ENCODE data around the gene HEBP1. TPM values are rescaled to one million over a fixed set of nuclear protein-coding genes. Genes with fewer than 3 reads are reported as not detected.

The HEBP1 gene
- total RNA-seq, 2 donors from 2014 or later, result 14.4 to 16.3 TPM

- ATAC-seq (replicated peaks), result no peak
- Mint-ChIP-seq H3K4me3 (no peak overlapping the region), H3K4me1 (no peaks in the 10 kb centered on the region), H3K27ac (no peak overlapping the region), H3K27me3 (peaks cover 3% of the 10 kb centered on the region), H3K36me3 (ENCODE audit: low read depth) (no peaks in the 10 kb centered on the region), H3K9me3 (no peaks in the 10 kb centered on the region)
These were observed 63.0 kb downstream of the HEBP1 start for GRCh38 chr12:12936983-12937491.

GRCh38 chr12:12934556-12934955 is 65.5 kb downstream of the HEBP1 start:
- peaks cover 6% of the 10 kb centered on the region for H3K27me3 Mint-ChIP-seq
- H3K36me3 Mint-ChIP-seq (ENCODE audit: low read depth), result no peaks in the 10 kb centered on the region
- H3K4me3 Mint-ChIP-seq, result no peak overlapping the region
- no peaks in the 10 kb centered on the region for H3K4me1 Mint-ChIP-seq
- no peak for ATAC-seq (replicated peaks)
- H3K27ac Mint-ChIP-seq, result no peak overlapping the region
- no peaks in the 10 kb centered on the region for H3K9me3 Mint-ChIP-seq

DNA sequence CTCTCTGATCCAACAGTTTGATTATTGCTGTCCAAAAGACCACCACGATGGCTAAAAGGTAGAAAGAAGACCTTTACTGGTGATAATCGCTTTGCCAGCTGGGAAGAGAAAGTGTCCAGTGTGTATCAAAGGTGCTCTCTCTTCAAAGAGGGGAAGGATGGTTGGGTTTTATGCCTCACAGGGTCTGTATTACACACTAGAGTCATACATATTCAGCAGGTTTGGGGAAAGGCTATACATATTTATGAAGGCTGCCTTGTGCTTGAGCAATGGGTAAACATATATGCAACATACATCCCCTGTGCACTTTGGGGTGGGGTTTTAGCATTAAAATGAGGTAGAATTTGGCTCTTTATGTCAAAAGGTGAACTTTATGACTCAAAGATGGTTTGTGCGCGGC is 66.3 kb downstream of the HEBP1 start:
- ATAC-seq (replicated peaks), result no peak

GRCh38 chr12:12930633-12931219 is 69.3 kb downstream of the HEBP1 start:
- no peak overlapping the region for H3K27ac Mint-ChIP-seq
- H3K9me3 Mint-ChIP-seq, result no peaks in the 10 kb centered on the region
- H3K27me3 Mint-ChIP-seq, result peaks cover 3% of the 10 kb centered on the region
- no peak for ATAC-seq (replicated peaks)
- peaks cover 3% of the 10 kb centered on the region for H3K4me1 Mint-ChIP-seq
- H3K4me3 Mint-ChIP-seq, result no peak overlapping the region
- H3K36me3 Mint-ChIP-seq (ENCODE audit: low read depth), result no peaks in the 10 kb centered on the region

More for the DNA sequence above, 66.3 kb downstream of the HEBP1 start:
- Mint-ChIP-seq H3K4me3 (no peak overlapping the region), H3K4me1 (no peaks in the 10 kb centered on the region), H3K9me3 (no peaks in the 10 kb centered on the region), H3K27me3 (peaks cover 6% of the 10 kb centered on the region), H3K27ac (no peak overlapping the region), H3K36me3 (ENCODE audit: low read depth) (no peaks in the 10 kb centered on the region)

GRCh38 chr12:12929696-12930095 is 70.4 kb downstream of the HEBP1 start:
- H3K4me1 Mint-ChIP-seq, result peaks cover 3% of the 10 kb centered on the region
- H3K36me3 Mint-ChIP-seq (ENCODE audit: low read depth), result no peaks in the 10 kb centered on the region
- no peak for ATAC-seq (replicated peaks)
- H3K27me3 Mint-ChIP-seq, result peaks cover 3% of the 10 kb centered on the region
- no peak overlapping the region for H3K4me3 Mint-ChIP-seq
- H3K27ac Mint-ChIP-seq, result no peak overlapping the region
- H3K9me3 Mint-ChIP-seq, result no peaks in the 10 kb centered on the region

GRCh38 chr12:12927211-12928079 is 72.6 kb downstream of the HEBP1 start:
- no peaks in the 10 kb centered on the region for H3K9me3 Mint-ChIP-seq
- H3K4me1 Mint-ChIP-seq, result peaks cover 3% of the 10 kb centered on the region
- no peaks in the 10 kb centered on the region for H3K36me3 Mint-ChIP-seq (ENCODE audit: low read depth)
- H3K4me3 Mint-ChIP-seq, result peak overlapping the region; percentile 59
- ATAC-seq (replicated peaks), result peak; percentile 73
- no peak overlapping the region for H3K27ac Mint-ChIP-seq
- peaks cover 3% of the 10 kb centered on the region for H3K27me3 Mint-ChIP-seq

- Mint-ChIP-seq H3K9me3 (no peaks in the 10 kb centered on the region), H3K27me3 (peaks cover 3% of the 10 kb centered on the region), H3K4me3 (no peak overlapping the region), H3K4me1 (peaks cover 3% of the 10 kb centered on the region), H3K27ac (no peak overlapping the region), H3K36me3 (ENCODE audit: low read depth) (no peaks in the 10 kb centered on the region)
- no peak for ATAC-seq (replicated peaks)
These were observed 73.4 kb downstream of the HEBP1 start for GRCh38 chr12:12926571-12927071.

DNA sequence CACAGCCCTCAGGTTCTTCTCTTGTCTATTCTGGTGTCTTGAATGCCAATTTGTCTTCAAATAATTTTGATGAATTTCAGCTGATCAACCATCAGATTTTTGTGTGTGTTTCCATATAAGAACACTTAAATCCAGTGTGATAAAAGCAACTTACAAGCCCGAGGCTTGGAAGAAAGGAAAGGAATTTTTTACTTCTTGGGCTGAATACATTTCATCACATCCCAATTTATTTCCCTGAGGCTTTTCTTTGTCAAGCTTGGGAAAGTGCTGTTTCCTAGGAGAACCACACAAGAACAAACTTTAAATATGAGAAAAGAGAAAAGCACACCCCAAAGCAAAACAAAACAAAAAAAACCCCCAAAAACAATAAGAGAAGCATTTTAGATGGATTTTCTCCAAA is 74.7 kb downstream of the HEBP1 start:
- Mint-ChIP-seq H3K36me3 (ENCODE audit: low read depth) (no peaks in the 10 kb centered on the region), H3K27me3 (peaks cover 3% of the 10 kb centered on the region), H3K4me1 (peaks cover 3% of the 10 kb centered on the region), H3K27ac (no peak overlapping the region), H3K9me3 (no peaks in the 10 kb centered on the region), H3K4me3 (no peak overlapping the region)
- ATAC-seq (replicated peaks), result no peak

Other genes with a start within 250 kb of the HEBP1 start
- 10 to 100 TPM in 1 of 2 donors, 1 to 10 TPM in 1; 8.7 to 42.2 TPM for gene APOLD1, start 214.6 kb downstream of the HEBP1 start, total RNA-seq
- gene DDX47, start 186.9 kb downstream of the HEBP1 start, total RNA-seq, result 10 to 100 TPM; 90.0 to 90.4 TPM
- gene GPRC5A, start 108.7 kb downstream of the HEBP1 start, total RNA-seq, result 1 to 10 TPM in 1 of 2 donors, under 1 TPM in 1; 0.99 to 2.9 TPM
- not detected for gene GPRC5D, start 48.1 kb downstream of the HEBP1 start, total RNA-seq
- 10 to 100 TPM in 1 of 2 donors, 1 to 10 TPM in 1; 9.7 to 14.7 TPM for gene FAM234B, start 44.1 kb upstream of the HEBP1 start, total RNA-seq
- gene GSG1, start 103.4 kb upstream of the HEBP1 start, total RNA-seq, result not detected
- 10 to 100 TPM; 36.7 to 60.2 TPM for gene EMP1, start 196.5 kb upstream of the HEBP1 start, total RNA-seq

Measured in activated T-helper 17 cell treated with anti-CD3 and anti-CD28 coated beads, Interleukin-2, amount 50 U/mL, for 72 hours (primary cell).